Measurements from ENCODE around the gene MT1E.
"Not testable (repeated sequence)": the region's sequence is repeated elsewhere in the genome, so short reads cannot be mapped to it uniquely, and the experiment has no call there.

MT1E gene

GRCh38 chr16:56607675-56608042 lies 17.9 kb upstream of the MT1E start:
- no peak for FAIRE-seq

GRCh38 chr16:56608043-56608875 lies 17.3 kb upstream of the MT1E start, which contains the start of gene MT2A:
TSS of gene MT2A (plus strand) at chr16:56608584. CDS start at chr16:56608656, 72 bp downstream.
- FAIRE-seq = no peak

GRCh38 chr16:56608876-56609462 lies 16.6 kb upstream of the MT1E start:
- FAIRE-seq = no peak

- FAIRE-seq = no peak
Observed at GRCh38 chr16:56609463-56609921, 16.1 kb upstream of the MT1E start.

- FAIRE-seq = no peak
Observed at GRCh38 chr16:56610017-56610608, 15.5 kb upstream of the MT1E start.

GRCh38 chr16:56610609-56611111 lies 14.9 kb upstream of the MT1E start:
- FAIRE-seq = no peak

GRCh38 chr16:56611281-56611833 lies 14.2 kb upstream of the MT1E start:
- FAIRE-seq = no peak

GRCh38 chr16:56613706-56614105 lies 11.9 kb upstream of the MT1E start:
- no peak for FAIRE-seq

GRCh38 chr16:56614549-56614991 lies 11.0 kb upstream of the MT1E start:
- FAIRE-seq = no peak

GRCh38 chr16:56615353-56615752 lies 10.2 kb upstream of the MT1E start:
- no peak for FAIRE-seq

- FAIRE-seq = no peak
Observed at GRCh38 chr16:56616608-56617211, 8.9 kb upstream of the MT1E start.

- no peak for FAIRE-seq
Observed at GRCh38 chr16:56617212-56618085, 8.1 kb upstream of the MT1E start.

GRCh38 chr16:56618138-56618537 lies 7.4 kb upstream of the MT1E start:
- no peak for FAIRE-seq

- no peak for FAIRE-seq
Observed at GRCh38 chr16:56620339-56620897, 5.2 kb upstream of the MT1E start.

GRCh38 chr16:56621665-56622445 lies 3.7 kb upstream of the MT1E start:
- not testable (repeated sequence) for FAIRE-seq

GRCh38 chr16:56623184-56623583 lies 2.4 kb upstream of the MT1E start:
- not testable (repeated sequence) for FAIRE-seq

GRCh38 chr16:56623637-56624036 lies 1.9 kb upstream of the MT1E start:
- no peak for FAIRE-seq

- FAIRE-seq = no peak
Observed at GRCh38 chr16:56625943-56626654, 518 bp downstream of the MT1E start.

- no peak for FAIRE-seq
Observed at GRCh38 chr16:56626685-56627084, 1.1 kb downstream of the MT1E start.
